ENCODE data around the gene KLF11. TPM values are rescaled to one million over a fixed set of nuclear protein-coding genes. Genes with fewer than 3 reads are reported as not detected.
A peak's percentile ranks its signal among the peaks of the same experiment; 100 is the strongest.

The KLF11 gene
- total and polyA plus RNA-seq, 9 of the 15 experiments (the other 6 are each of a cell fraction or from before 2014, with no cell fraction given), result 2.1 to 13.4 (median 6.5) TPM

- Histone ChIP-seq H3K4me3 (no peak overlapping the region), H3K79me2 (ENCODE audit: control insufficient read depth, insufficient read depth, low read length) (no peaks in the 10 kb centered on the region), H3K9me3 (replicated peaks; ENCODE audit: control insufficient read depth, insufficient read depth, low read depth, low read length) (no peaks in the 10 kb centered on the region), H3K9ac (ENCODE audit: insufficient read depth in 1 of 2, low read depth in 2 of 2, low read length in 2 of 2) (peak overlapping the region in 1 of 2 experiments; percentile 41; a peak in 1 of 4 replicates), H3K27ac (ENCODE audit: extremely low read depth, low read depth, low read length) (no peak overlapping the region), H3K9me1 (ENCODE audit: control insufficient read depth, insufficient read depth, low read length) (no peaks in the 10 kb centered on the region), H4K20me1 (replicated peaks; ENCODE audit: control insufficient read depth, insufficient read depth, low read length) (no peaks in the 10 kb centered on the region), H2AFZ (ENCODE audit: low read depth, low read length) (no peak overlapping the region), H3K4me2 (ENCODE audit: insufficient read depth, low read length) (no peak overlapping the region), H3K27me3 (ENCODE audit: control insufficient read depth in 2 of 2, insufficient read depth in 2 of 2, low read length in 2 of 2) (no peaks in the 10 kb centered on the region), H3K4me1 (replicated peaks in 1 of 2; ENCODE audit: control insufficient read depth in 2 of 2, insufficient read depth in 2 of 2, low read length in 2 of 2) (peaks cover 11 to 53% of the 10 kb centered on the region in 2 experiments), H3K36me3 (ENCODE audit: control insufficient read depth, insufficient read depth, low read length) (peaks cover 11% of the 10 kb centered on the region; the same call in 2 of the 3 replicates)
- DNase-seq (ENCODE audit: extremely low read depth in 1 of 4, low spot score in 3 of 4) (no peak), FAIRE-seq (no peak), ATAC-seq (no peak)
- BruUV-seq (replicated peaks), result no TSS peak
- in situ Hi-C loops (cut with MboI), result no loop called here
- WGBS (ENCODE audit: insufficient coverage, low coverage, missing lambda C conversion rate), result 92% methylated on average over 8 of the region's 17 CpGs
- CTCF ChIA-PET (ENCODE audit: low intra/inter-chr PET ratio), result interaction anchor here (0.6 kb wide), 1 partner anchor 351 kb away, joined by 3 read pairs; no protein-coding TSS in a partner anchor
- TF ChIP-seq NRF1 (conservative IDR thresholded peaks at IDR 0.05 in 1 of 2, IDR thresholded peaks at IDR 0.05 in 1 of 2) (no peak), FOXM1 (IDR thresholded peaks at IDR 0.05; ENCODE audit: low read depth) (no peak), FOXM1 (CRISPR knock-in tag; IDR thresholded peaks at IDR 0.05; ENCODE audit: low read depth) (no peak), XRCC5 (IDR thresholded peaks at IDR 0.05; ENCODE audit: low read depth, low read length) (no peak), ZNF551 (CRISPR knock-in tag; IDR thresholded peaks at IDR 0.05) (no peak)
- intact Hi-C loops (cut with micrococcal nuclease), result no loop called here
- POLR2A ChIA-PET, result interaction anchor here (2.2 kb wide), 1 partner anchor 8 kb away, joined by 11 read pairs; no protein-coding TSS in a partner anchor
These were observed 15.6 kb downstream of the KLF11 start for GRCh38 chr2:10059016-10059351.

GRCh38 chr2:10059552-10060335, 16.4 kb downstream of the KLF11 start:
- in situ Hi-C loops (cut with MboI), result no loop called here
- FAIRE-seq, result no peak
- TF ChIP-seq ZNF655 (CRISPR knock-in tag; IDR thresholded peaks at IDR 0.05) (no peak), BHLHE40 (IDR thresholded peaks at IDR 0.05; ENCODE audit: low read length) (no peak), FOXK1 (CRISPR knock-in tag; IDR thresholded peaks at IDR 0.05; ENCODE audit: borderline replicate concordance) (no peak), ZNF589 (CRISPR knock-in tag; IDR thresholded peaks at IDR 0.05; ENCODE audit: low read depth) (no peak), PBX2 (CRISPR knock-in tag; IDR thresholded peaks at IDR 0.05; ENCODE audit: low read depth) (no peak), PBX2 (tag; conservative IDR thresholded peaks at IDR 0.05; ENCODE audit: low read depth) (no peak), RBFOX2 (IDR thresholded peaks at IDR 0.05; ENCODE audit: low read depth, low read length) (no peak)

More at GRCh38 chr2:10059552-10060335, 16.4 kb downstream of the KLF11 start:
- CTCF ChIA-PET (ENCODE audit: low intra/inter-chr PET ratio), result no interaction called here
- Histone ChIP-seq H3K4me1 (replicated peaks in 1 of 2; ENCODE audit: control insufficient read depth in 2 of 2, insufficient read depth in 2 of 2, low read length in 2 of 2) (peaks cover 11 to 53% of the 10 kb centered on the region in 2 experiments), H3K27ac (ENCODE audit: extremely low read depth, low read depth, low read length) (no peak overlapping the region), H2AFZ (ENCODE audit: low read depth, low read length) (no peak overlapping the region), H3K27me3 (ENCODE audit: control insufficient read depth in 2 of 2, insufficient read depth in 2 of 2, low read length in 2 of 2) (no peaks in the 10 kb centered on the region), H3K9ac (ENCODE audit: insufficient read depth in 1 of 2, low read depth in 2 of 2, low read length in 2 of 2) (peak overlapping the region in 1 of 2 experiments; percentile 53; a peak in 2 of 4 replicates), H3K79me2 (ENCODE audit: control insufficient read depth, insufficient read depth, low read length) (no peaks in the 10 kb centered on the region), H3K9me3 (replicated peaks; ENCODE audit: control insufficient read depth, insufficient read depth, low read depth, low read length) (no peaks in the 10 kb centered on the region), H3K36me3 (ENCODE audit: control insufficient read depth, insufficient read depth, low read length) (peaks cover 4% of the 10 kb centered on the region; the same call in 2 of the 3 replicates), H3K4me2 (ENCODE audit: insufficient read depth, low read length) (no peak overlapping the region), H4K20me1 (replicated peaks; ENCODE audit: control insufficient read depth, insufficient read depth, low read length) (no peaks in the 10 kb centered on the region), H3K9me1 (ENCODE audit: control insufficient read depth, insufficient read depth, low read length) (no peaks in the 10 kb centered on the region), H3K4me3 (no peak overlapping the region)
- WGBS (ENCODE audit: insufficient coverage, low coverage, missing lambda C conversion rate), result 58% methylated on average over 20 of the region's 20 CpGs
- BruUV-seq (replicated peaks), result no TSS peak
- DNase-seq (ENCODE audit: extremely low read depth in 1 of 4, low spot score in 3 of 4) (no peak), ATAC-seq (no peak)
- intact Hi-C loops (cut with micrococcal nuclease), result no loop called here
- POLR2A ChIA-PET, result no interaction called here
